IMR-90 (cell line): ENCODE data around the gene PARG.

Experiments
- CTCF ChIP-seq: conservative IDR thresholded peaks from 2 replicates; pipeline ENCODE4 v1.5.1; 2012; ENCODE audit warnings: mild to moderate bottlenecking, low read depth, low read length, improper control_type of control experiment
- MAZ ChIP-seq: IDR thresholded peaks from 2 replicates; pipeline ENCODE4 v1.6.1; 2012; ENCODE audit warnings: low read depth, mild to moderate bottlenecking, low read length, improper control_type of control experiment, moderate library complexity, borderline replicate concordance
- MXI1 ChIP-seq: IDR thresholded peaks from 2 replicates; pipeline ENCODE4 v1.6.1; 2012; ENCODE audit warnings: low read depth, mild to moderate bottlenecking, low read length, moderate library complexity, borderline replicate concordance
- POLR2A ChIP-seq: IDR thresholded peaks from 2 replicates; pipeline ENCODE4 v1.6.1; 2012; ENCODE audit warnings: mild to moderate bottlenecking, low read depth, low read length
- RCOR1 ChIP-seq: IDR thresholded peaks from 2 replicates; pipeline ENCODE4 v1.6.1; 2012; ENCODE audit warnings: mild to moderate bottlenecking, low read length, improper control_type of control experiment; ENCODE audit not compliant: insufficient replicate concordance

- TF ChIP-seq MXI1 (no peak), POLR2A (no peak), CTCF (no peak), RCOR1 (no peak), MAZ (no peak)
Measured at GRCh38 chr10:49844775-49845595, 96.8 kb downstream of the PARG start.
